ENCODE measurements around the gene LONP2.
A peak's percentile ranks its signal among the peaks of the same experiment; 100 is the strongest.

The LONP2 gene

GRCh38 chr16:48383877-48384519 lies 139.9 kb downstream of the LONP2 start:
- H3K27me3 ChIP-seq (ENCODE audit: low read length): no peaks in the 10 kb centered on the region
- peaks cover 55% of the 10 kb centered on the region for H3K79me2 ChIP-seq (ENCODE audit: insufficient read depth, low read length)
- H2AFZ ChIP-seq (ENCODE audit: low read depth, low read length, severe bottlenecking): no peak overlapping the region
- peak overlapping the region; percentile 98 for H3K9ac ChIP-seq (ENCODE audit: low read length)
- no peaks in the 10 kb centered on the region for H3K36me3 ChIP-seq (ENCODE audit: low read length)
- peaks cover 45% of the 10 kb centered on the region for H4K20me1 ChIP-seq (ENCODE audit: low read depth, low read length)
- no peaks in the 10 kb centered on the region; the same call in 1 of the 2 replicates for H3F3A ChIP-seq (ENCODE audit: insufficient read depth)
- H3K4me2 ChIP-seq (ENCODE audit: low read depth, low read length, poor library complexity, severe bottlenecking): peak overlapping the region; percentile 92
- H3K27ac ChIP-seq (ENCODE audit: low read depth, low read length): no peak overlapping the region
- H3K4me3 ChIP-seq (ENCODE audit: insufficient read depth, low read length, poor library complexity, severe bottlenecking): peak overlapping the region; percentile 76
- H3K9me3 ChIP-seq (ENCODE audit: insufficient read depth, low read length): no peaks in the 10 kb centered on the region
- TF ChIP-seq CTCF (IDR thresholded peaks at IDR 0.05; ENCODE audit: insufficient read depth, low read length, poor library complexity, severe bottlenecking) (no peak), EZH2phosphoT487 (conservative IDR thresholded peaks at IDR 0.05; ENCODE audit: low read length) (no peak)
- H3K9me2 ChIP-seq (replicated peaks; ENCODE audit: insufficient read depth, low read length): no peaks in the 10 kb centered on the region

DNA sequence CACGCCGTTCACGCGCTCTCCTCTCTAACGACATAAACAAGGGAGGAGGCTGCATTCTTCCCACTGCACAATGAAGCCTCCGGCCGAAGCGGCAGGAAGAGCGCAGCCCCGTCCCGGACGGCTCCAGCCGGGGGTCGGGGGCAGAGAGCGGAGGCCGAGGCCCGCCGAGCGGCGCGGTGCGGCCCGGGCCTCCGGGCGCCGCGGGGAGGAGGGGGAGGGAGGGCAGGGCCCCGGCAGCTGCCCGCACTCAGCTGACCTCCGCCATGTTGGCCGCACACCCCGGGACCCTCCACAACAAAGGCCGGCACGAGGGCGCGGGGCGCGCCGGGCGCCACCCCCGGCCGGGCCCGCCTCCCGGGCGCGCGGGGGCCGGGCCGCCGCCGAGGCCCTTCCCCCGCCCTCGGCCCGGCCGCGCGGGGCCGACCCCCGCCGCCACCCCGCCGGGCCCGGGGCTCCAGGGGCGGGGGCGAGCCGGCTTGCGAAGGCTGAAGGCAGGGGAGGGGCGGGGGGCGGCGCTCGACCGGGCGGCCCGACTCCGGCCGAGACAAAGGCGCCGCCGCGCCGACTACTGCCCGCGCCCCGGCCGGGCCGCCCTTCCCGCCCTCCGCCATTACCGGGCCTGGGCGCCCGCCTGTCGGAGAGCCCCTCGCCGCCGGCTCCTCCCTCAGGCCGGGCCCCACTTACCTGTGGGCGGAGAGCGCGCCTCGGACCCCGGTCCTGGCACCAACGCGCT lies 140.6 kb downstream of the LONP2 start:
- Histone ChIP-seq H3K9me2 (replicated peaks; ENCODE audit: insufficient read depth, low read length) (no peaks in the 10 kb centered on the region), H3K79me2 (ENCODE audit: insufficient read depth, low read length) (peaks cover 48% of the 10 kb centered on the region), H2AFZ (ENCODE audit: low read depth, low read length, severe bottlenecking) (no peak overlapping the region), H3K36me3 (ENCODE audit: low read length) (no peaks in the 10 kb centered on the region), H3K9me3 (ENCODE audit: insufficient read depth, low read length) (no peaks in the 10 kb centered on the region), H4K20me1 (ENCODE audit: low read depth, low read length) (peaks cover 38% of the 10 kb centered on the region), H3K4me2 (ENCODE audit: low read depth, low read length, poor library complexity, severe bottlenecking) (peak overlapping the region; percentile 92), H3K4me3 (ENCODE audit: insufficient read depth, low read length, poor library complexity, severe bottlenecking) (peak overlapping the region; percentile 76), H3K27me3 (ENCODE audit: low read length) (no peaks in the 10 kb centered on the region), H3F3A (ENCODE audit: insufficient read depth) (no peaks in the 10 kb centered on the region; the same call in 1 of the 2 replicates), H3K27ac (ENCODE audit: low read depth, low read length) (peak overlapping the region; percentile 72), H3K9ac (ENCODE audit: low read length) (peak overlapping the region; percentile 98)
- no peak for TF ChIP-seq EZH2phosphoT487 (conservative IDR thresholded peaks at IDR 0.05; ENCODE audit: low read length)
- TF ChIP-seq CTCF (IDR thresholded peaks at IDR 0.05; ENCODE audit: insufficient read depth, low read length, poor library complexity, severe bottlenecking): no peak

DNA sequence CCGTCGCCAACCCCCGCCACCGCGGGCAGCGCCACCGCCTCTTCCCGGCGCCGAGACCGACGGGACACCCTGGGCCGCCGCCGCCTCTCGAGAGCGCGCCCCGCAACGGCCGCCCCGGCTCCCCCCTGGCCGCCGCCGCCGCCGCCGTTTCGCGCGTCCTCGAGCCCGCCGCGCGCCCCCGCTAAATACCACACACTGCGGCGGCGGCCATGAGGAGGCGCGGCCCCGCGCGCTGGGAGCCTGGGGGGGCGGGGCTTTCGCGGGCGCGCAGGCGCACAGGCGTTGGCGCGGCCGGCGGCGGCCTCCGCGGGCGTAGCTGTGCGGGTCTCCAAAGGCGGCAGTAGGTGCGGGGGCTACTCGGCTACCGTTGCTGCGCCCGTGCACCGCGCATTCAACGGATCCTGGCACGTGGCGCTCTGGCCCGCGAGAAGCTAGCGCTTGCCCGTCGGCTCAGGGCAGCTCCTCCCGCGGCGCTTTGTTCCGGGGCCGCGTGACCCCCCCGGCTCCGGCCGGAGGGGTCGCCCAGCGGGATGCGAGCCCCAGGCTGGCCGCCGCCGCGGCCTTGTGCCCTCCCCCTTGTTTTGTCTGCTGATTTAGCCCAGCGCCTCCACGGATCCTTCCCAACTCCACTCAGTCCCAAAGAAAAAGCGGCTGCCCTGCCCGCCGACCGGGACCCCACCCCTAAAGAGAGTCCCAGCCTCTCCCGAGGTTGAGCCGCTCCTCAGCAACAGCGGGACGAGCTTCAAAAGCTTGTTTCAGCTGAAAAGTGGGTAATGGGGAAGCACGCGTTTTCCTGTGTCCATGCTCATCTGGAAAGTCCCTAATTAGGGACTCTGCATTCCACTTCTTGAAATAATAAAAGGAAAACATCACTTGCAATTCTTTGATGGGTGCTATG lies 141.4 kb downstream of the LONP2 start, which contains the start of gene SIAH1:
TSS of gene SIAH1 (minus strand) at position 161 of the 898 bp plus-strand sequence. CDS start 22,985 bp downstream, outside the sequence.
- H3K79me2 ChIP-seq (ENCODE audit: insufficient read depth, low read length): peaks cover 40% of the 10 kb centered on the region
- no peaks in the 10 kb centered on the region for H3K36me3 ChIP-seq (ENCODE audit: low read length)
- no peaks in the 10 kb centered on the region; the same call in 1 of the 2 replicates for H3F3A ChIP-seq (ENCODE audit: insufficient read depth)
- H4K20me1 ChIP-seq (ENCODE audit: low read depth, low read length): peaks cover 30% of the 10 kb centered on the region
- H3K9ac ChIP-seq (ENCODE audit: low read length): peak within 1 kb of the TSS; percentile 98
- no peaks in the 10 kb centered on the region for H3K27me3 ChIP-seq (ENCODE audit: low read length)
- peak within 1 kb of the TSS; percentile 93 for H3K4me3 ChIP-seq (ENCODE audit: insufficient read depth, low read length, poor library complexity, severe bottlenecking)
- H3K27ac ChIP-seq (ENCODE audit: low read depth, low read length): peak within 1 kb of the TSS; percentile 72
- H3K4me2 ChIP-seq (ENCODE audit: low read depth, low read length, poor library complexity, severe bottlenecking): peak within 1 kb of the TSS; percentile 95
- H3K9me2 ChIP-seq (replicated peaks; ENCODE audit: insufficient read depth, low read length): no peaks in the 10 kb centered on the region
- TF ChIP-seq CTCF (IDR thresholded peaks at IDR 0.05; ENCODE audit: insufficient read depth, low read length, poor library complexity, severe bottlenecking) (no peak), EZH2phosphoT487 (conservative IDR thresholded peaks at IDR 0.05; ENCODE audit: low read length) (no peak)
- H3K9me3 ChIP-seq (ENCODE audit: insufficient read depth, low read length): no peaks in the 10 kb centered on the region
- H2AFZ ChIP-seq (ENCODE audit: low read depth, low read length, severe bottlenecking): peak within 1 kb of the TSS; percentile 100

All from SU-DHL-6 (cell line).